NCI-H2029 (cell line): Measurements from ENCODE around the gene BAZ1B.
"Not testable (repeated sequence)": the region's sequence is repeated elsewhere in the genome, so short reads cannot be mapped to it uniquely, and the experiment has no call there.

Experiments used
- DNase-seq: peaks from one replicate; lab custom pipeline; 2025; lab: John Stamatoyannopoulos, UW

BAZ1B gene, protein sequence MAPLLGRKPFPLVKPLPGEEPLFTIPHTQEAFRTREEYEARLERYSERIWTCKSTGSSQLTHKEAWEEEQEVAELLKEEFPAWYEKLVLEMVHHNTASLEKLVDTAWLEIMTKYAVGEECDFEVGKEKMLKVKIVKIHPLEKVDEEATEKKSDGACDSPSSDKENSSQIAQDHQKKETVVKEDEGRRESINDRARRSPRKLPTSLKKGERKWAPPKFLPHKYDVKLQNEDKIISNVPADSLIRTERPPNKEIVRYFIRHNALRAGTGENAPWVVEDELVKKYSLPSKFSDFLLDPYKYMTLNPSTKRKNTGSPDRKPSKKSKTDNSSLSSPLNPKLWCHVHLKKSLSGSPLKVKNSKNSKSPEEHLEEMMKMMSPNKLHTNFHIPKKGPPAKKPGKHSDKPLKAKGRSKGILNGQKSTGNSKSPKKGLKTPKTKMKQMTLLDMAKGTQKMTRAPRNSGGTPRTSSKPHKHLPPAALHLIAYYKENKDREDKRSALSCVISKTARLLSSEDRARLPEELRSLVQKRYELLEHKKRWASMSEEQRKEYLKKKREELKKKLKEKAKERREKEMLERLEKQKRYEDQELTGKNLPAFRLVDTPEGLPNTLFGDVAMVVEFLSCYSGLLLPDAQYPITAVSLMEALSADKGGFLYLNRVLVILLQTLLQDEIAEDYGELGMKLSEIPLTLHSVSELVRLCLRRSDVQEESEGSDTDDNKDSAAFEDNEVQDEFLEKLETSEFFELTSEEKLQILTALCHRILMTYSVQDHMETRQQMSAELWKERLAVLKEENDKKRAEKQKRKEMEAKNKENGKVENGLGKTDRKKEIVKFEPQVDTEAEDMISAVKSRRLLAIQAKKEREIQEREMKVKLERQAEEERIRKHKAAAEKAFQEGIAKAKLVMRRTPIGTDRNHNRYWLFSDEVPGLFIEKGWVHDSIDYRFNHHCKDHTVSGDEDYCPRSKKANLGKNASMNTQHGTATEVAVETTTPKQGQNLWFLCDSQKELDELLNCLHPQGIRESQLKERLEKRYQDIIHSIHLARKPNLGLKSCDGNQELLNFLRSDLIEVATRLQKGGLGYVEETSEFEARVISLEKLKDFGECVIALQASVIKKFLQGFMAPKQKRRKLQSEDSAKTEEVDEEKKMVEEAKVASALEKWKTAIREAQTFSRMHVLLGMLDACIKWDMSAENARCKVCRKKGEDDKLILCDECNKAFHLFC (N-terminal part only)

DNA sequence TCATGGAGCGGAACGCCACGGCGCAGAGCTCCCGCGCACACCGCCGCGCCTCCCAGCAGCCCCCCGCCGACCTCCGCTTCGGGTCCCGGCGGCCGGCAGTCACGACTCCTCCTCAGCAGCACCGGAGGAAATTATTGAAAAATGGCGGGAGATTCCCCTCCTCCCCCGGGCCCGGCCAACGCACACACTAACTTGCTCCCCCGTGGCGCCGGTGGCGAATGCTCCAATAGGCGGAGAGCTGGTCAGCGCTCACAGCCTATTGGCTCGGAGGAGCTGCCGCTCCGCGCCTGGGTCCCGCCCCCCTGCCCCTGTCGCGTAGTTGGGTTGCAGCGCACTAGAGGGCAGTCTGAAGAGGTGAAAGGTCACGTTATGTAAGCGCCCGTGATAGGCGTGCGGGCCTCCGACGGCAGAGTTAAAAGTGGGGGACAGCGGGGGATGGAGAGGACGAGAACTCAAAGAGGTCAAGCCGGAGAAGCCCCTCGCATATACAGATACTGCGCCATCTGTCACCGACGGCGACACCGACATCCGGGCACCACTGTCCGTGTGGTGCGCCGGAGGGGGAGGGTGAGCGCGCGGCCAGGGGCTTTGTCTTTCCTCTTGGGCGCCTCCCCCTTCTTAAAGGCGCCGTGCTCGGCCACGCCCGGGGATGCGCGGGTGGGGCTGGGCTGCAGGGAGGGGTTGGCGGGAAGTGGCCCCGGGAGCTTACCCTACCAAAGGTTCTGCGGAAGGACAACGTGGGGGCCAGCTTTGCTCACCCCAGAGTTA is at the start of gene BAZ1B:
Gene BAZ1B (minus strand): TSS at position 189 of the 768 bp plus-strand sequence. CDS start 360 bp downstream, outside the sequence.
- DNase-seq, result peak; percentile 98

DNA sequence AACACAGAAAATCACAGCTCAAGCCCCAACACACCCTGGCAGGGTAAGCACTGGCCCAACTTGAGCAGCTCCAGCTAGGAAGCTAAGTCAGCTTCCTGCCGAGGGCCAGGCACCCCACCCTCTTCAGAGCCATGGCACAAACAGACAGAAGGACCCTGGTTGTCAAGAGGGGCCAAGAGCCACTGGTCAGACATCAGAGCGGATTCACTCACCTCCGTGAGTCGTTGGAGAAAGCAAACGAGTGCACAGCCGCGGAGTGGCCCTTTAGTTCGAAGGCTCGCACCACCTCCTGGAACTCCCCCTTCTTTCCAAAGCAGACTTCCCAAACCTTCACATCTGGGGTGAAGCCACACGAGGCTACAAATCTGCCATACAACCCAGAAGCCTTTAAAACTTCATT is 48.9 kb upstream of the BAZ1B start:
- no peak for DNase-seq

- no peak for DNase-seq
These were observed 48.4 kb upstream of the BAZ1B start for GRCh38 chr7:73570521-73570920.

GRCh38 chr7:73569042-73569608 is 47.0 kb upstream of the BAZ1B start:
- DNase-seq, result no peak

DNA sequence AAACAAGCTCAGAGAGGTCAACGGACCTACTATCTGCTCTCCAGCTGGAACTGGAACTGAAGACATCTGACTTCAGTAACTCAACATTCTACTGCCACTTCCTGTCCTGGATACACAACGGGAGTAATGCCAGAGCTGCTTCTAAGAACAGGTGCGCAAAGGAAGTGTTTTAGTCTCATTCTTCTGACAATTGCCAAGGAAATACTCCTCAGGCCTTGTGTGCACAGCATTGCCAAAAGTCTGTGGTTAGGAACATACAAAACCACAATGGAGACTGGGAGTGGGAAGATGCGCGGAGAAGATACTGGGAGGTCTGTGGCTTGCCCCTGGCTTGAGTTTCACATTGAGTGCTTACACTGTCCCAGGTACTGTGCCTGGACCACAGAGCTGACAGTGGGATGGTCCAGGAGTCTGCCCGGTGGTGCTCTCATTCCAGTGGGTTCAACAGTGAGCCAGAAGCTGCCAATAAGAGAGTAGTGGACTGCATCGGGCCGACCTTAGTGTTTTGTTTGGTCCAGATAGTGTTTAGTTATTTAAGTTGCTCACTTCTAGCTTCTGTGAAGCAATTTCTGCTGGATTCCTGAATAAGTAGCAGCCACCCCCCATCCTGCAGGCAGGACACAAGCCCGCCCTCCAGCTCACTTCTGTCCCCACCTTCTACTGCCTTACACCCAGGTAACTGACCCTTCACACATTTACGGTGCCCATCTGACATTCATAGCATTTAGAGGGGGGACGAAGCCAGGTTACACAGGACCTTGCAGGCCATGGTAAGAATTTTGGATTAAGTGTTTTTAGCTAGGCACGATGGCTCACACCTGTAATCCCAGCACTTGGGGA is 46.0 kb upstream of the BAZ1B start:
- no peak for DNase-seq

DNA sequence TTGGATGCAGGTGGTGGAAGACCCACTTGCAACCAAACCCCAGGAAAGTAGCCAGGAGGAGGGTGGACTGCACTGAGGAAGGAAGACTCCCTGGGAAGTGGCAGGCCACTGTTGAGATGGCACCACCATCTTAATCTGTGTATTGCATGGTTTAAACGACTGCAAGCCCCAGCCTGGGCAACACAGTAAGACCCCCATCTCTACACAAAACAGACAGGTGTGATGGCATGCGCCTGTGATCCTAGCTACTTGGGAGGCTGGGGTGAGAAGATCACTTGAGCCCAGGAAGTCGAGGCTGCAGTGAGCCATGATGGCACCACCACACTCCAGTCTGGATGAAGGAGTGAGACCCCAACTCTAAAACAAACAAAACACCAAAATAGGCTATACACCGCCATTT is 45.0 kb upstream of the BAZ1B start:
- no peak for DNase-seq

- DNase-seq, result not testable (repeated sequence)
These were observed 44.3 kb upstream of the BAZ1B start for GRCh38 chr7:73566431-73566830.

GRCh38 chr7:73565675-73566340 is 43.7 kb upstream of the BAZ1B start:
- peak; percentile 42 for DNase-seq

DNA sequence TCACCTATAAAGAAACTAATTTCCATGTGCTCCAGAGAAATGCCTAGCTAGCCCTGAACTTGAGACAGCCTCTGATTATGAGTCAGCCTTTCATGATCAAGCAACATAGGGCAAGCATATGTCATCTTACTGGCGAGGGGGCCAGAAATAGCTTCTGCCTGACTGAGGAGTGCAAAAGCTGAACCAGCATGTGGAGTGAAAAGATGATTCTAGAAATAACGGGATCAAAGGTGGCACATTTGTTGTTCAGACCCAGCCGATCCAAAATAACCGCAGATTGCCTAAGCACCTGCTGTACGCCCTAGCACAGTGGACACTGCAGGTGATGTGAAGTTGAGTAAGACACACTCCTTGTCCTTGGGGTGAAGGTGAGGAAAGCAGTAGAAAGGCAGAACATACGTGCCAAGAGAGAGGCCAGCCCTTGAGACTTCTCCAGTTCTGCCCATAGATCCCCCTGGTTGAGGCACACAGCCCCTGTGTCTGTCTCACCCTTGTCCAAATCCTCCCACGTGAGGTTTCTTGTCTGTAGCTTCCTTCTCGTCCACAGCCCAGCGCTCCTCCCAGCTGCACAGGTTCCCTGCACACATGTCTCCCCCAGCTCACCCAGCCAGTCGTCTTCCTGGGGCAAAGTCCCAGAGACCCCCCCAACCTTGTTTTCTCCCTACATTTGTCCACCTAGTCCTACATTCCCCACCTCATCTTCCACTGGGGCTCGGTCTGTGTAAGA is 38.2 kb upstream of the BAZ1B start:
- no peak for DNase-seq

- peak; percentile 50 for DNase-seq
These were observed 35.5 kb upstream of the BAZ1B start, which contains the start of gene BCL7B for GRCh38 chr7:73557397-73558257. TSS of gene BCL7B (minus strand) at chr7:73557690. CDS start at chr7:73557578, 112 bp downstream.

DNA sequence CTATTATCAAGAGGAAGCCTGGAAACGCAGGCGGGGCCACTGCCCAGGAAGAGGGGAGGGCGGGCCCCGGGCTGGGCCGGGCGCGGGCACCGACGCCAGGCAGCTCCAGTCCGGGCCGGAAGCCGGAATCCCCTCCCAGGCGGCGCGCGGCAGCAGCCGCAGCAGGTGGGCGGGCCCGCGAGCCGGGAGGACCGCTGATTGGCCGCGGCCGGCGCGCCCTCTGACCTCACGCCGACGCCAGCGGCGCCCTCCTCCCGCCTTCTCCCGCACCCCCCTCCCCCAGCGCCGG is 35.0 kb upstream of the BAZ1B start:
- DNase-seq, result peak; percentile 94

DNA sequence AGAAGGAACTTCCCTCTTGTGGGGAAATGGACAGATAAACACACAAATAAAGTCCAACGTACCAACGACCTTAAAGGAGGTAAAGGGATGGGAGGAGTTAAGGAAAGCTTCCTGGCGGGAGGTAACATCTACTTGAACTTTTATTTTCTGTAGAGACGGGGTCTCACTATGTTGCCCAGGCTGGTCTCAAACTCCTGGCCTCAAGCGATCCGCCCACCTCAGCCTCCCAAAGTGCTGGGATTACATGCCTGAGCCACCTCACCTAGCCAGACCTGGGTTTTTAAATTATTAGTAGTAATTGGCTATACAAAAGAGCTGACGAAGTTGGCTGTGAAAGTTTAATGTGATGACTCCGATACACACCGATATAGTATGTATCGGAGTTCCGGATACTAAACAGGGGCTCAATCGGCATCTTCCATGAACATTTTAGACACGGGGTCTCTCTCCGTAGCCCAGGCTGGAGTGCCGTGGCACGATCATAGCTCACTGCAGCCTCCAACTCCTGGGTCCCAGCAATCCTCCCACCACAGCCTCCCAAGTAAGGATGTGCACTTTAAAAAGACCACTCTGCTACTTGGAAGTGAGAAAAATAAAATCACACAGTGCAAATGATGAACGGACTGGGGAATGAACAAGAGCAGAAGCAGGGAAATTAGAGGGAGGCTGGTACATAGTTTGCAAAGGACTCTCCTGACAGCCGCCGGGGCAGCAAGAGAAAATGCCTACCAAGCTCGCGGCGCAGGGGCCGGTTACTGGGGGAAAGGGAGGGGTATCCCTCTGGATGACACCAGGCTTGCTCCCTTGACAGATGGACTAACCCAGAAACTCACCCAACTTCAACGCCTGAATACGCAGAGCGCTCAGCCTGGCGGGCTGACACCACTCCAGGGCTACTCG is 34.4 kb upstream of the BAZ1B start:
- no peak for DNase-seq

DNA sequence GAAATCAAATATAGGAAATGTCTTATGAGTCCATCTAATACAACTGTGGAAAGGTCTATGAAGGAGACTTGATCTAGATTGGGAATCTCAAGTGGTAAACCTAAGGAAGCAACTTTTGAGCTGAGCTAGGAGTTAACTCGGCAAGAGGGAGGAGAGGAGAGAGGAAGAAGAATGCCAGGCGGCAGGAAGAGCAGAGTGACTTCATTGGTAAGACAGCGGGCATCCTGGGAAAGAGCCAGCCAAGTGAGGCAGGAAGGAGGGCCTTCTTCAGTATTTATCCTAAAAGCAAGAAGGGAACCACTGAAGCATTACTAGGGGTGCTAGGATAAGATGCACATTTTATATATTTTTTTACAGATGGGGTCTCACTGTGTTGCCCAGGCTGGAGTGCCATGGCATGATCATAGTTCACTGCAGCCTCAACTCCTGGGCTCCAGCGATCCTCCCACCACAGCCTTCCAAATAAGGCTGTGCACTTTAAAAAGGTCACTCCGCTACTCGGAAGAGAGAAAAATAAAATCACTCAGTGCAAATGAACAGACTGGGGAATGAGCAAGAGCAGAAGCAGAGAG is 33.4 kb upstream of the BAZ1B start:
- no peak for DNase-seq

DNA sequence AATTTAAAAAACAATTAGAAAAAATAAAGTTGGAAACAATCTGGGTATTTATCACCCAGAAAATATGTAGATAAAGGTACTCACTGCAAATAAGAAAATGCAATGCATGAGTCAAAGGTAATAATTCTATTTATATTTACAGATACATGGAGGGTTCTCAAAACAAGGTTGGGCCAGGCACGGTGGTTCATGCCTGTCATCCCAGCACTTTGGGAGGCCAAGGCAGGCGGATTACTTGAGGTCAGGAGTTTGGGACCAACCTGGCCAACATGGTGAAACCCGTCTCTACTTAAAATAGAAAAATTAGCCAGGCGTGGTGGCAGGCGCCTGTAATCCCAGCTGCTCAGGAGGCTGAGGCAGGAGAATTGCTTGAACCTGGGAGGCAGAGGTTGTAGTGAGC is 28.0 kb upstream of the BAZ1B start:
- DNase-seq, result not testable (repeated sequence)

DNA sequence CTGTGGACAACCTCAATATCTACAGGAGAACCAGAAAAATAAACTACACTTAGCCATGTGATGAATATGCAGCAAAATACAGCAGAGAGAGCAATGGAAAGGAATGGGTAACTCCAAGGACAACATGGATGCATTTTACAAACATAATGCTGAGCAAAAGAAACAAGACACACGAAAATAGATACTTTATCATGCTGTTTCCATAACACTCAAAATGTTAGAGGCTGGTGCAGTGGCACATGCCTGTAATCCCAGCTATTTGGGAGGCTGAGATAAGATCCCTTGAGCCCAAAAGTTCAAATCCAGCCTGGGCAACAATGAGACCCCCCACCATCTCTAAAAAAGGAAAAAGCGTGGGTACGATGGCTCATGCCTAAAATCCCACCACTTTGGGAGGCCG is 27.1 kb upstream of the BAZ1B start:
- DNase-seq, result no peak

DNA sequence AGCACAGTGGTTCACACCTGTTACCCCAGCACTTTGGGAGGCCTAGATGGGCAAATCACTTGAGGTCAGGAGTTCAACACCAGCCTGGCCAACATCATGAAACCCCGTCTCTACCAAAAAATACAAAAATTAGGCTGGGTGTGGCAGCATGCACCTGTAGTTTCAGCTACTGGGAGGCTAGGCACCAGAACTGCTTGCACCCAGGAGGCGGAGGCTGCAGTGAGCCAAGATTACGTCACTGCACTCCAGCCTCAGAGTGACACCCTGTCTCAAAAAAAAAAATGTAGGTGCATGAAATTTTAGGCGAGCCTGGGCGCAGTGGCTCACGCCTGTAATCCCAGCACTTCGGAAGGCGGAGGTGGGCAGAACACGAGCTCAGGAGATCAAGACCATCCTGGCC is 25.7 kb upstream of the BAZ1B start:
- DNase-seq, result no peak

- no peak for DNase-seq
These were observed 22.6 kb upstream of the BAZ1B start for GRCh38 chr7:73544678-73545077.
